Endothelial cell of umbilical vein (primary cell): ENCODE data around the gene MCTP1. TPM values are rescaled to one million over a fixed set of nuclear protein-coding genes. Genes with fewer than 3 reads are reported as not detected.

Source experiments
- BruUV-seq: library from RNA; stranded (reverse); fragments of 400-500 nt; replicated peaks from 2 replicates; lab custom pipeline; 2021; lab: Mats Ljungman, UMichigan
- CTCF ChIA-PET: fragments of 300-600, 350-600 bp; sonication (Branson Sonifier 250); formaldehyde crosslinking; loops from one replicate; lab custom pipeline; 2021; ENCODE audit warnings: antibody characterized with exemption, inconsistent platforms; lab: Charles Lee
- POLR2A ChIA-PET: fragments of 300-600, 350-600 bp; sonication (Branson Sonifier 250); formaldehyde crosslinking; loops from one replicate; lab custom pipeline; 2021; ENCODE audit warnings: antibody characterized with exemption, inconsistent platforms; lab: Charles Lee
- DNase-seq: peaks from one replicate; pipeline ENCODE4 v3.0.0-alpha.2; 2011; ENCODE audit warnings: low read depth, low spot score
- FAIRE-seq: peaks from 2 replicates; lab custom pipeline; 2011; peaks lifted over from hg19 to GRCh38; lab: Jason Lieb, UNC
- H2AFZ ChIP-seq: 2 replicates; pipeline ENCODE4 v1.6.0; 2012; ENCODE audit warnings: low read depth, low read length, control low read depth, inconsistent platforms
- H3K27ac ChIP-seq: 2 replicates; pipeline ENCODE4 v1.5.1; 2011; ENCODE audit warnings: low read depth, mild to moderate bottlenecking, control low read depth, low read length, moderate library complexity; ENCODE audit not compliant: insufficient read depth
- H3K27me3 ChIP-seq, 2 experiments: 2 replicates each; pipeline versions ENCODE4 v1.6.0 to v1.6.1; 2011; ENCODE audit warnings: low read length in 2 of 2, mixed read lengths in 1 of 2; ENCODE audit not compliant: control insufficient read depth in 2 of 2, insufficient read depth in 2 of 2
- H3K36me3 ChIP-seq, 2 experiments: 2 replicates in 1 of 2; 3 replicates in 1 of 2; pipeline ENCODE4 v1.5.1; 2011; ENCODE audit warnings: low read length in 2 of 2, mild to moderate bottlenecking in 1 of 2, moderate library complexity in 1 of 2; ENCODE audit not compliant: control insufficient read depth in 2 of 2, insufficient read depth in 2 of 2; ENCODE audit errors: extremely low read depth in 1 of 2
- H3K4me1 ChIP-seq: 3 replicates; pipeline ENCODE4 v1.5.1; 2011; ENCODE audit warnings: mild to moderate bottlenecking, low read length; ENCODE audit not compliant: control insufficient read depth, insufficient read depth; ENCODE audit errors: extremely low read depth
- H3K4me2 ChIP-seq: 2 replicates; pipeline ENCODE4 v1.6.1; 2011; ENCODE audit warnings: low read length, control low read depth, mixed read lengths; ENCODE audit not compliant: insufficient read depth
- H3K4me3 ChIP-seq, 3 experiments: fragments of 200-600 bp in 1 of 3; sonication (generic), shearing (Covaris generic) in 1 of 3; replicated peaks in 1 of 3; 2 replicates each; pipeline ENCODE4 v1.5.1; 2011 to 2016; ENCODE audit warnings: control low read depth in 3 of 3, low read length in 3 of 3, mild to moderate bottlenecking in 2 of 3, inconsistent platforms in 1 of 3, low read depth in 1 of 3, moderate library complexity in 1 of 3; ENCODE audit not compliant: insufficient read depth in 1 of 3
- H3K79me2 ChIP-seq: 2 replicates; pipeline ENCODE4 v1.6.0; 2012; ENCODE audit warnings: low read length, inconsistent platforms; ENCODE audit not compliant: control insufficient read depth, insufficient read depth
- H3K9ac ChIP-seq: replicated peaks from 2 replicates; pipeline ENCODE3; 2011; ENCODE audit warnings: low read length, control low read depth; ENCODE audit not compliant: insufficient read depth; ENCODE audit errors: extremely low read depth
- H3K9me1 ChIP-seq: replicated peaks from 3 replicates; pipeline ENCODE4 v1.6.0; 2011; ENCODE audit warnings: mild to moderate bottlenecking, low read length; ENCODE audit not compliant: control insufficient read depth, insufficient read depth; ENCODE audit errors: extremely low read depth
- H3K9me3 ChIP-seq: replicated peaks from 2 replicates; pipeline ENCODE4 v1.5.1; 2012; ENCODE audit warnings: low read length, inconsistent platforms; ENCODE audit not compliant: control insufficient read depth, insufficient read depth
- H4K20me1 ChIP-seq: replicated peaks from 2 replicates; pipeline ENCODE3; 2011; ENCODE audit warnings: mild to moderate bottlenecking, low read length; ENCODE audit not compliant: control insufficient read depth, insufficient read depth; ENCODE audit errors: extremely low read depth
- EZH2 ChIP-seq: IDR thresholded peaks from 2 replicates; pipeline ENCODE4 v1.6.1; 2012; ENCODE audit warnings: borderline replicate concordance, low read depth, mild to moderate bottlenecking, moderate library complexity, low read length, inconsistent platforms; ENCODE audit not compliant: severe bottlenecking
- FOS ChIP-seq: IDR thresholded peaks from 2 replicates; pipeline ENCODE4 v1.6.1; 2011; ENCODE audit warnings: mild to moderate bottlenecking, low read length, moderate library complexity, borderline replicate concordance; ENCODE audit not compliant: insufficient read depth
- GATA2 ChIP-seq: IDR thresholded peaks from 2 replicates; pipeline ENCODE4 v1.7.0; 2011; ENCODE audit warnings: low read depth, mild to moderate bottlenecking, moderate library complexity, mixed read lengths, low read length; ENCODE audit not compliant: insufficient read length, insufficient read depth
- JUN ChIP-seq: IDR thresholded peaks from 2 replicates; pipeline ENCODE4 v1.6.1; 2011; ENCODE audit warnings: borderline replicate concordance, low read depth; ENCODE audit not compliant: insufficient read length, insufficient read depth
- MYC ChIP-seq: IDR thresholded peaks from one replicate; pipeline ENCODE4 v1.6.1; 2011; ENCODE audit warnings: mild to moderate bottlenecking, low read depth, low read length
- POLR2A ChIP-seq: IDR thresholded peaks from 2 replicates; pipeline ENCODE4 v1.6.1; 2012; ENCODE audit warnings: low read depth, mild to moderate bottlenecking, control low read depth, low read length
- POLR2AphosphoS5 ChIP-seq: IDR thresholded peaks from 2 replicates; pipeline ENCODE4 v1.6.1; 2012; ENCODE audit warnings: low read depth, mild to moderate bottlenecking, control low read depth, low read length, moderate library complexity; ENCODE audit not compliant: insufficient read depth
- dilution Hi-C: fragments of 300-500 bp; cut with MboI; formaldehyde crosslinking; loops from one replicate; pipeline ENCODE4 v1.15.0; 2019; ENCODE audit warnings: low sequenced_read_pairs; ENCODE audit not compliant: extremely low pct_ligation_motif_present
- intact Hi-C: fragments of 100-400 bp; cut with micrococcal nuclease; formaldehyde crosslinking; loops from one replicate; pipeline ENCODE4 v1.10.0; 2022
- polyA plus RNA-seq, 4 experiments: library from polyadenylated mRNA; depleted of rRNA in 3 of 4; stranded (reverse) in 3 of 4; unstranded in 1 of 4; fragments of >200 nt; gene quantifications; 2 replicates each; pipeline versions ENCODE4 v1.2.1 to v1.2.3, GENCODE V29; 2011 to 2012; ENCODE audit warnings: missing spikeins in 1 of 4
- total RNA-seq: library from RNA; stranded (reverse); gene quantifications from 2 replicates; pipeline ENCODE4 v1.2.3, GENCODE V29; 2021
- TF ChIP-seq, protein P1 (sequence below): IDR thresholded peaks from 2 replicates; pipeline ENCODE4 v1.6.1; 2011; ENCODE audit not compliant: insufficient read depth, insufficient read length
- TF ChIP-seq, protein P2 (sequence below), 2 donors: IDR thresholded peaks; 1 replicate in 1 of 2; 2 replicates in 1 of 2; pipeline ENCODE4 v1.5.1; 2011; ENCODE audit warnings: low read length in 2 of 2, mild to moderate bottlenecking in 2 of 2, moderate library complexity in 2 of 2, control low read depth in 1 of 2, inconsistent platforms in 1 of 2, low read depth in 1 of 2; ENCODE audit not compliant: insufficient read depth in 1 of 2; ENCODE audit errors: extremely low read depth in 1 of 2

Gene MCTP1
- total and polyA plus RNA-seq, 2 donors (not counting 3 experiments of a cell fraction or from before 2014, with no cell fraction given): 79.3 to 203 TPM

DNA sequence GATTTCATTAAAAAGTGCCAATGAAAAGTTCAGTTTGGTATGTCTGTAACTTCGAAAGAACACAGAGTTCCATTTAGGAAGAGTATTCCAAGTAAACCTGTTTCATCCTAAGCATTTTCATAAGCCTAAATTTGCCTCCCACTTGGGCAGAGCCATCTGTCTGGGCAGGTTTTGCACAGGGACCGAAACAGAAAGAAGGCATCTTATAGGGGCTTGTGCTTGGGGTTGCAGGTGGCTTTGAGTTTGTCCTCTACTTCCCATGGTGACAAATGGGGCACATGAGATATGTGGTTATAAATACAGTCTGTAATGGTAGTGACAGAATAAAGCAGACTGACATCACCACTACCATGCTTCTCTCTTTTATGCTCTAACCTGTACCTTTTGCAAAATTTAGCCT, 63.7 kb downstream of the MCTP1 start:
- intact Hi-C loops: no loop called here
- Histone ChIP-seq H3K27ac (no peak overlapping the region), H4K20me1 (no peaks in the 10 kb centered on the region), H3K9ac (no peak overlapping the region), H3K9me1 (no peaks in the 10 kb centered on the region), H3K4me2 (no peak overlapping the region), H3K4me3 (no peak overlapping the region), H3K36me3 (no peaks in the 10 kb centered on the region), H2AFZ (no peak overlapping the region), H3K9me3 (no peaks in the 10 kb centered on the region), H3K4me1 (peaks cover 28% of the 10 kb centered on the region), H3K79me2 (no peaks in the 10 kb centered on the region), H3K27me3 (no peaks in the 10 kb centered on the region)
- dilution Hi-C loops: no loop called here
- no TSS peak for BruUV-seq
- CTCF ChIA-PET: interaction anchor here (2.3 kb wide), 1 partner anchor 252 kb away, joined by 10 read pairs; no protein-coding TSS in a partner anchor
- DNase-seq: no peak
- POLR2A ChIA-PET: no interaction called here
- no peak for FAIRE-seq
- TF ChIP-seq FOS (no peak), EZH2 (no peak), GATA2 (no peak), POLR2A (no peak), JUN (no peak), MYC (no peak), POLR2AphosphoS5 (no peak)
- TF ChIP-seq, protein P1, sequence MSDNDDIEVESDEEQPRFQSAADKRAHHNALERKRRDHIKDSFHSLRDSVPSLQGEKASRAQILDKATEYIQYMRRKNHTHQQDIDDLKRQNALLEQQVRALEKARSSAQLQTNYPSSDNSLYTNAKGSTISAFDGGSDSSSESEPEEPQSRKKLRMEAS: no peak
- TF ChIP-seq, protein P2, sequence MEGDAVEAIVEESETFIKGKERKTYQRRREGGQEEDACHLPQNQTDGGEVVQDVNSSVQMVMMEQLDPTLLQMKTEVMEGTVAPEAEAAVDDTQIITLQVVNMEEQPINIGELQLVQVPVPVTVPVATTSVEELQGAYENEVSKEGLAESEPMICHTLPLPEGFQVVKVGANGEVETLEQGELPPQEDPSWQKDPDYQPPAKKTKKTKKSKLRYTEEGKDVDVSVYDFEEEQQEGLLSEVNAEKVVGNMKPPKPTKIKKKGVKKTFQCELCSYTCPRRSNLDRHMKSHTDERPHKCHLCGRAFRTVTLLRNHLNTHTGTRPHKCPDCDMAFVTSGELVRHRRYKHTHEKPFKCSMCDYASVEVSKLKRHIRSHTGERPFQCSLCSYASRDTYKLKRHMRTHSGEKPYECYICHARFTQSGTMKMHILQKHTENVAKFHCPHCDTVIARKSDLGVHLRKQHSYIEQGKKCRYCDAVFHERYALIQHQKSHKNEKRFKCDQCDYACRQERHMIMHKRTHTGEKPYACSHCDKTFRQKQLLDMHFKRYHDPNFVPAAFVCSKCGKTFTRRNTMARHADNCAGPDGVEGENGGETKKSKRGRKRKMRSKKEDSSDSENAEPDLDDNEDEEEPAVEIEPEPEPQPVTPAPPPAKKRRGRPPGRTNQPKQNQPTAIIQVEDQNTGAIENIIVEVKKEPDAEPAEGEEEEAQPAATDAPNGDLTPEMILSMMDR (IDR thresholded peaks at IDR 0.05; ENCODE audit: extremely low read depth in 1 of 2, insufficient read depth in 1 of 2, low read depth in 1 of 2, low read length in 2 of 2): no peak
